ENCODE results near the gene R3HDM4. TPM values are rescaled to one million over a fixed set of nuclear protein-coding genes. Genes with fewer than 3 reads are reported as not detected.

Gene R3HDM4
- total and polyA plus RNA-seq, 9 of the 15 experiments (the other 6 are each of a cell fraction or from before 2014, with no cell fraction given): 3.2 to 154 (median 59.0) TPM

DNA sequence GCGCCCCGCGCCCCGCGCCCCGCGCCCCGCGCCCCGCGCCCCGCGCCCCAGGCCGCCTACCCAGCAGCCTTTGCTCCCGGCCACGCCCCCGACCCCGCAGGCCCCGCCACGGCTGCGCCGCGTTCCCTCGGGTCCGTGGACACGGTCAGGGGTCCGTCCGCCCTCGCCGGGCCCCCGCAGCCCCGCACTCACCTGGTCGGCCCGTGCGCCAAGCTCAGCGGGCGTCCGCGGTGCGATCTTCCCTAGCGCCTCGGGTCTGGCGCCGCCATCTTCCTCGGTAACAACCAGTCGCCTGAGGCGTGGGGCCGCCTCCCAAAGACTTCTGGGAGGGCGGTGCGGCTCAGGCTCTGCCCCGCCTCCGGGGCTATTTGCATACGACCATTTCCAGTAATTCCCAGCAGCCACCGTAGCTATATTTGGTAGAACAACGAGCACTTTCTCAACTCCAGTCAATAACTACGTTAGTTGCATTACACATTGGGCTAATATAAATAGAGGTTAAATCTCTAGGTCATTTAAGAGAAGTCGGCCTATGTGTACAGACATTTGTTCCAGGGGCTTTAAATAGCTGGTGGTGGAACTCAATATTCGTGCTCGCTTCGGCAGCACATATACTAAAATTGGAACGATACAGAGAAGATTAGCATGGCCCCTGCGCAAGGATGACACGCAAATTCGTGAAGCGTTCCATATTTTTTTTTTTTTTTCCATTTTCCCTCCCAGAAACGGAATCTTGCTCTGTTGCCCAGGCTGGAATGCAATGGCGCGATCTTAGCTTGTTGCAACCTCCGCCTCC lies 19.9 kb downstream of the R3HDM4 start, which contains the start of the genes MED16 and RNU6-9 (continued):
- TF ChIP-seq PRMT5 (CRISPR knock-in tag; IDR thresholded peaks at IDR 0.05) (no peak), CBFA2T2 (conservative IDR thresholded peaks at IDR 0.05) (no peak), ZNF583 (CRISPR knock-in tag; IDR thresholded peaks at IDR 0.05) (no peak), ETV1 (tag; conservative IDR thresholded peaks at IDR 0.05; ENCODE audit: low read depth) (no peak), NR0B1 (IDR thresholded peaks at IDR 0.05; ENCODE audit: partially characterized antibody) (no peak), ID3 (CRISPR knock-in tag; IDR thresholded peaks at IDR 0.05) (no peak), ID3 (tag; IDR thresholded peaks at IDR 0.05) (no peak), SIN3B (IDR thresholded peaks at IDR 0.05; ENCODE audit: low read depth) (peak; percentile 90), ASH1L (IDR thresholded peaks at IDR 0.05; ENCODE audit: borderline replicate concordance, low read depth, partially characterized antibody) (no peak), ADNP (tag; IDR thresholded peaks at IDR 0.05) (no peak), ARNT (IDR thresholded peaks at IDR 0.05) (peak; percentile 78 to 89; a peak in 3 of 4 replicates), SNIP1 (IDR thresholded peaks at IDR 0.05; ENCODE audit: low read depth) (no peak), CTBP1 (IDR thresholded peaks at IDR 0.05; ENCODE audit: borderline replicate concordance) (peak; percentile 66), POLR3A (IDR thresholded peaks at IDR 0.05; ENCODE audit: borderline replicate concordance, extremely low read depth, insufficient read depth, insufficient read length) (peak; percentile 85), ZNF551 (CRISPR knock-in tag; IDR thresholded peaks at IDR 0.05) (no peak), HMG20A (CRISPR knock-in tag; conservative IDR thresholded peaks at IDR 0.05) (no peak), KAT2B (IDR thresholded peaks at IDR 0.05; ENCODE audit: low read depth, low read length) (no peak), FOSL1 (tag; conservative IDR thresholded peaks at IDR 0.05) (0 out of 2 replicates have a peak, but pooled peaks have one; percentile 28), NFRKB (IDR thresholded peaks at IDR 0.05; ENCODE audit: low read depth) (peak; percentile 25; the same call in 1 of the 2 replicates), U2AF2 (optimal IDR thresholded peaks at IDR 0.05; ENCODE audit: low read depth, low read length) (no peak), POLR2A (conservative IDR thresholded peaks at IDR 0.05) (peak; percentile 80), TBL1XR1 (IDR thresholded peaks at IDR 0.05; ENCODE audit: low read length in 2 of 2) (peak; percentile 36 to 38; a peak in 2 of 4 replicates), TCF3 (CRISPR knock-in tag; IDR thresholded peaks at IDR 0.05) (0 out of 2 replicates have a peak, but pooled peaks have one; percentile 5), ZNF140 (CRISPR knock-in tag; IDR thresholded peaks at IDR 0.05) (no peak), POLR2B (IDR thresholded peaks at IDR 0.05; ENCODE audit: low read depth, partially characterized antibody) (peak; percentile 27), SAFB2 (IDR thresholded peaks at IDR 0.05; ENCODE audit: borderline replicate concordance, low read depth, low read length, severe bottlenecking) (no peak), FOXA1 (IDR thresholded peaks at IDR 0.05; ENCODE audit: borderline replicate concordance) (no peak)
- TF ChIP-seq, protein P1, sequence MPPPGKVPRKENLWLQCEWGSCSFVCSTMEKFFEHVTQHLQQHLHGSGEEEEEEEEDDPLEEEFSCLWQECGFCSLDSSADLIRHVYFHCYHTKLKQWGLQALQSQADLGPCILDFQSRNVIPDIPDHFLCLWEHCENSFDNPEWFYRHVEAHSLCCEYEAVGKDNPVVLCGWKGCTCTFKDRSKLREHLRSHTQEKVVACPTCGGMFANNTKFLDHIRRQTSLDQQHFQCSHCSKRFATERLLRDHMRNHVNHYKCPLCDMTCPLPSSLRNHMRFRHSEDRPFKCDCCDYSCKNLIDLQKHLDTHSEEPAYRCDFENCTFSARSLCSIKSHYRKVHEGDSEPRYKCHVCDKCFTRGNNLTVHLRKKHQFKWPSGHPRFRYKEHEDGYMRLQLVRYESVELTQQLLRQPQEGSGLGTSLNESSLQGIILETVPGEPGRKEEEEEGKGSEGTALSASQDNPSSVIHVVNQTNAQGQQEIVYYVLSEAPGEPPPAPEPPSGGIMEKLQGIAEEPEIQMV (tag; conservative IDR thresholded peaks at IDR 0.05; ENCODE audit: low read depth): peak; percentile 68; the same call in 1 of the 2 replicates

Measured in K562 (cell line).